Suprapubic skin (tissue), 4 donors: Measurements from ENCODE around the gene NHSL2.

Experiments
- CTCF ChIP-seq, 2 donors: fragments of 200-600 bp in 1 of 2; fragments of 450-650 bp in 1 of 2; sonication (generic) in 1 of 2; IDR thresholded peaks; one replicate each; pipeline ENCODE4 v1.5.1; 2016 to 2019; ENCODE audit warnings: antibody characterized with exemption in 2 of 2, mild to moderate bottlenecking in 1 of 2, moderate library complexity in 1 of 2
- POLR2A ChIP-seq, 2 donors: fragments of 450-650 bp; IDR thresholded peaks; one replicate each; pipeline ENCODE4 v1.6.1; 2017; ENCODE audit warnings: antibody characterized with exemption in 2 of 2, mild to moderate bottlenecking in 2 of 2, moderate library complexity in 2 of 2
- POLR2AphosphoS5 ChIP-seq, 3 donors: sonication (generic); formaldehyde crosslinking; IDR thresholded peaks; one replicate each; pipeline ENCODE4 v1.6.1; 2017; ENCODE audit warnings: antibody characterized with exemption in 3 of 3

GRCh38 chrX:72037601-72038000, 127.0 kb downstream of the NHSL2 start:
- no peak for TF ChIP-seq CTCF (IDR thresholded peaks at IDR 0.05)
- TF ChIP-seq POLR2AphosphoS5 (IDR thresholded peaks at IDR 0.05): no peak
- no peak for TF ChIP-seq POLR2A (IDR thresholded peaks at IDR 0.05)
